Gastrocnemius medialis (tissue), 4 donors: ENCODE measurements around the gene GRIK3.

Experiments used
- POLR2A ChIP-seq, 2 donors: fragments of 450-650 bp; IDR thresholded peaks; one replicate each; pipeline ENCODE4 v1.6.1; 2017; ENCODE audit warnings: antibody characterized with exemption in 2 of 2, mild to moderate bottlenecking in 2 of 2, moderate library complexity in 2 of 2
- TF ChIP-seq, protein P1 (sequence below), 5 experiments: fragments of 450-650 bp in 3 of 5; fragments of 200-600 bp in 2 of 5; sonication (generic) in 2 of 5; IDR thresholded peaks in 4 of 5; conservative IDR thresholded peaks in 1 of 5; 1 replicate in 4 of 5; 2 replicates in 1 of 5; pipeline ENCODE4 v1.5.1; 2016 to 2019; ENCODE audit warnings: antibody characterized with exemption in 5 of 5, mild to moderate bottlenecking in 3 of 5, moderate library complexity in 3 of 5

DNA sequence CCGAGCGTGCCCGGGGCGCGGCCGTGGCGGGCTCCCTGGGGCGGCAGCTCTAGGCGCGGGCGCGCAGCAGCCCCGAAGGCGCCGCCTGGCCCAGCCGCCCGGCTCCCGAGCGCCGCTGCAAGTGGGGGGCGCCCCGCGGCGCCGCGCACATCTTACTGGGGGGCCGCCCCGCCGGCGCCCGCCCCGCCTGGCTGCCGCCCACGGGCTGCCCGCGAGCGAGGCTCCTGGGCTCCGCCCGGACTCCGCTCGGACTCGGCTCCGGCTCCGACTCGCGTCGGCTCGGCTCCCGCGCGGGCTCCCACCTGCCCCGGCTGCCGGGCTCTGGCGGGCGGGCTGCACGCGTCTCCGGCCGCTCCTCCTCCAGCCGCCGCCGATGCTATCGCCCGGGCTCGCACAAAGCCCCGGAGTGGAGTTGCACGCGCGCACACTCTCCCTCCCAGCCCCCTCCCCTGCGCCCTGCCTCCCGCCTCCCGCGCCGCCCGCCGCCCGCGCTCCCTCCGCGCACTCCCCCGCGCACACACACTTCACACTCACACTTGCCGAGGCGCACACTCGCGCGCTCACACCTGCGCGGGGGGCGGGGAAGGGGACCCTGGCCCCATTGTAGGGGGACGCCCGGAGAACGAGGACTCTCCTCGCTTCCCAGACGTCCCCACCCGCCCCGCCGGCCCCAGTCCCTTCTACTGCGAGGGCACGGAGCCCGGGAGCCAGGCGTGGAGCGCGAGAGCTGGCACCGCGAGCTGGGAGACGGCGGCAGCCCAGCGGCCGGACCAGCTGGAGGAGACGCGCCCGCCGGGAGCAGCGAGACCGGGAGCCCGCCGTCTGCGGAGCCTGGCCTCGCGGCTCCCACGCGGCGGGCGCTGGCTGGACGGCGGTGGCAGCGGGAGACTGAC is at the start of gene GRIK3:
- TF ChIP-seq, protein P1, sequence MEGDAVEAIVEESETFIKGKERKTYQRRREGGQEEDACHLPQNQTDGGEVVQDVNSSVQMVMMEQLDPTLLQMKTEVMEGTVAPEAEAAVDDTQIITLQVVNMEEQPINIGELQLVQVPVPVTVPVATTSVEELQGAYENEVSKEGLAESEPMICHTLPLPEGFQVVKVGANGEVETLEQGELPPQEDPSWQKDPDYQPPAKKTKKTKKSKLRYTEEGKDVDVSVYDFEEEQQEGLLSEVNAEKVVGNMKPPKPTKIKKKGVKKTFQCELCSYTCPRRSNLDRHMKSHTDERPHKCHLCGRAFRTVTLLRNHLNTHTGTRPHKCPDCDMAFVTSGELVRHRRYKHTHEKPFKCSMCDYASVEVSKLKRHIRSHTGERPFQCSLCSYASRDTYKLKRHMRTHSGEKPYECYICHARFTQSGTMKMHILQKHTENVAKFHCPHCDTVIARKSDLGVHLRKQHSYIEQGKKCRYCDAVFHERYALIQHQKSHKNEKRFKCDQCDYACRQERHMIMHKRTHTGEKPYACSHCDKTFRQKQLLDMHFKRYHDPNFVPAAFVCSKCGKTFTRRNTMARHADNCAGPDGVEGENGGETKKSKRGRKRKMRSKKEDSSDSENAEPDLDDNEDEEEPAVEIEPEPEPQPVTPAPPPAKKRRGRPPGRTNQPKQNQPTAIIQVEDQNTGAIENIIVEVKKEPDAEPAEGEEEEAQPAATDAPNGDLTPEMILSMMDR (IDR thresholded peaks at IDR 0.05 in 4 of 5, conservative IDR thresholded peaks at IDR 0.05 in 1 of 5): no peak
- TF ChIP-seq POLR2A (IDR thresholded peaks at IDR 0.05): no peak
